MM.1S (cell line): ENCODE measurements around the gene GARS1.

Experiments
- EZH2 ChIP-seq: fragments of 300-600 bp; sonication (generic); optimal IDR thresholded peaks from 2 replicates; pipeline ENCODE3; 2017; ENCODE audit warnings: low read depth, mild to moderate bottlenecking, antibody characterized with exemption, low read length, mixed read lengths
- EZH2phosphoT487 ChIP-seq: fragments of 300-600 bp; sonication (generic); IDR thresholded peaks from 2 replicates; pipeline ENCODE4 v1.6.1; 2018; ENCODE audit warnings: antibody characterized with exemption, low read length
- TF ChIP-seq, protein P1 (sequence below): fragments of 300-600 bp; sonication (generic); IDR thresholded peaks from 2 replicates; pipeline ENCODE4 v1.5.1; 2016; ENCODE audit warnings: antibody characterized with exemption, low read length, mixed read lengths

DNA sequence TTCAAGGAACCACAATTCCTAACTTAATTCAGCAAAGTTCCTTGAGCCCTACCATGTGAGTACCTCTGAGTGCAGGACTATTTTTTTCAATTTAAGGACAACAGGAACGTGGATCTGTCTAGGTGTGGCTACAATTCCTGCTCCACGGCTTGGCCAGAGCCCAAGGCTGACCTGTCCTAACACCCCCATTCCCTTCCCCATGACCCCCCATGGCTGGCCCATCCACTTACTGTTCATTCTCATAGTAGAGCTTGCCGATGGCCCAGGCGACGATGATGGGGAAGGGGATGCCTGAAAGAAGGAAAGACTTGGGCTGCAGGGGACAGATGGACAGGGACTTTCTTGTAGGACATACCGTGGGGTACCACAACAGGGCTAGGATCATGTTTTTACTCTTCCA, 67.2 kb downstream of the GARS1 start:
- TF ChIP-seq, protein P1, sequence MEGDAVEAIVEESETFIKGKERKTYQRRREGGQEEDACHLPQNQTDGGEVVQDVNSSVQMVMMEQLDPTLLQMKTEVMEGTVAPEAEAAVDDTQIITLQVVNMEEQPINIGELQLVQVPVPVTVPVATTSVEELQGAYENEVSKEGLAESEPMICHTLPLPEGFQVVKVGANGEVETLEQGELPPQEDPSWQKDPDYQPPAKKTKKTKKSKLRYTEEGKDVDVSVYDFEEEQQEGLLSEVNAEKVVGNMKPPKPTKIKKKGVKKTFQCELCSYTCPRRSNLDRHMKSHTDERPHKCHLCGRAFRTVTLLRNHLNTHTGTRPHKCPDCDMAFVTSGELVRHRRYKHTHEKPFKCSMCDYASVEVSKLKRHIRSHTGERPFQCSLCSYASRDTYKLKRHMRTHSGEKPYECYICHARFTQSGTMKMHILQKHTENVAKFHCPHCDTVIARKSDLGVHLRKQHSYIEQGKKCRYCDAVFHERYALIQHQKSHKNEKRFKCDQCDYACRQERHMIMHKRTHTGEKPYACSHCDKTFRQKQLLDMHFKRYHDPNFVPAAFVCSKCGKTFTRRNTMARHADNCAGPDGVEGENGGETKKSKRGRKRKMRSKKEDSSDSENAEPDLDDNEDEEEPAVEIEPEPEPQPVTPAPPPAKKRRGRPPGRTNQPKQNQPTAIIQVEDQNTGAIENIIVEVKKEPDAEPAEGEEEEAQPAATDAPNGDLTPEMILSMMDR = no peak
- TF ChIP-seq EZH2 (no peak), EZH2phosphoT487 (no peak)
